GM15510 (cell line): ENCODE measurements around the gene HNRNPCL4.
"Not testable (repeated sequence)": the region's sequence is repeated elsewhere in the genome, so short reads cannot be mapped to it uniquely, and the experiment has no call there.

ENCODE experiments used
- POLR2A ChIP-seq: IDR thresholded peaks from 3 replicates; pipeline ENCODE4 v1.6.1; 2011; ENCODE audit warnings: borderline replicate concordance; ENCODE audit not compliant: insufficient read length; ENCODE audit errors: extremely low read depth

Gene HNRNPCL4

GRCh38 chr1:13165531-13165930, at the start of gene HNRNPCL4:
Gene HNRNPCL4 (minus strand): TSS chr1:13165631. CDS start chr1:13165467, 164 bp downstream.
- TF ChIP-seq POLR2A: not testable (repeated sequence)

DNA sequence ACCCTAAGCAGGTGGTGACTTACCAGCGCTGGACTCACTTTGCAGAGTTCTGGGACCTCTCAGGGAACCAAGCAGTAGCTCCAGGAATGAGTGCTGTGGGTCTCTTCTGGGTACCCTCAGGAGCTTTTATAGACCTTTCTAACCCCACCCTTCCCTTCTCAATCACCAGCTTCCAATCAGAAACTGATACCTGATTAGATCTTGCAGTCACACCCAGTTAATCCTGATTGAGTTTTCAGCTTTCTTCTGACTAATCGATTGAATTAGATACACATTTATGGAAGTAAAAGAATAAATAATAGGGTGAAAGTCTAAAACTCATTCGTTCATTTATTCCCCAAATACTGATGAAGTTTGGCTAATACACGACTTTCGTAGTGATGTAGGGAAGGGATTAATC, 35.9 kb upstream of the HNRNPCL4 start, which contains the start of gene PRAMEF13:
TSS of gene PRAMEF13 (minus strand) at position 101 of the 400 bp plus-strand sequence. CDS start 1,820 bp downstream, outside the sequence.
- TF ChIP-seq POLR2A: not testable (repeated sequence)

- not testable (repeated sequence) for TF ChIP-seq POLR2A
These were observed 6.1 kb upstream of the HNRNPCL4 start, which contains the start of gene PRAMEF9 for GRCh38 chr1:13171548-13171947. Gene PRAMEF9 (plus strand): TSS chr1:13171848. CDS start chr1:13175281, 3,433 bp downstream.

- not testable (repeated sequence) for TF ChIP-seq POLR2A
These were observed 9.5 kb downstream of the HNRNPCL4 start, which contains the start of gene PRAMEF26 for GRCh38 chr1:13155909-13156308. Gene PRAMEF26 (minus strand): TSS chr1:13156009. CDS start chr1:13153095, 2,914 bp downstream.

DNA sequence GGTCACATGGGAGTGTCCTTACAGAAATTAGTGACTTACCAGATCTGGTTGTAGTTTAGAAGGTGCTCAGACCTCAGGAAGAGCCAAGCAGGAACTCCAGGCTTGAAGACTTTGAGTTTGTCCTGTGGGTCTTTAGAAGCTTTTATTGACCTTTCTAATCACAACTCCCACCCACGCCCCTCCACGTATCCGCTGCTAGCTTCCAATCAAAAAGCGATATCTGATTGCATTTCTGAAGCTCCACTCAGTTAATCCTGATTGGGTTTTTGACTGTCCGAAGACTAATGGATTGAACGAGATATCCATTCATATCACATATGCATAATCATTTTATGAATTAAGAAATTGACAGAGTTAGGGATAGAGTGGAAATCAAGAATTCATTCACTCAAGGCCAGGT, 48.7 kb downstream of the HNRNPCL4 start, which contains the start of gene HNRNPCL2:
TSS of gene HNRNPCL2 (minus strand) at position 101 of the 400 bp plus-strand sequence. CDS start 454 bp downstream, outside the sequence.
- TF ChIP-seq POLR2A: not testable (repeated sequence)
